Measurements from ENCODE around the gene MTHFSD.

- TF ChIP-seq CTCF (IDR thresholded peaks at IDR 0.05; ENCODE audit: poor library complexity) (no peak), EZH2 (IDR thresholded peaks at IDR 0.05; ENCODE audit: borderline replicate concordance) (no peak)
These were observed 30.0 kb upstream of the MTHFSD start for GRCh38 chr16:86584726-86585721.
